ENCODE data around the gene PIEZO1.
A peak's percentile ranks its signal among the peaks of the same experiment; 100 is the strongest.

PIEZO1 gene

DNA sequence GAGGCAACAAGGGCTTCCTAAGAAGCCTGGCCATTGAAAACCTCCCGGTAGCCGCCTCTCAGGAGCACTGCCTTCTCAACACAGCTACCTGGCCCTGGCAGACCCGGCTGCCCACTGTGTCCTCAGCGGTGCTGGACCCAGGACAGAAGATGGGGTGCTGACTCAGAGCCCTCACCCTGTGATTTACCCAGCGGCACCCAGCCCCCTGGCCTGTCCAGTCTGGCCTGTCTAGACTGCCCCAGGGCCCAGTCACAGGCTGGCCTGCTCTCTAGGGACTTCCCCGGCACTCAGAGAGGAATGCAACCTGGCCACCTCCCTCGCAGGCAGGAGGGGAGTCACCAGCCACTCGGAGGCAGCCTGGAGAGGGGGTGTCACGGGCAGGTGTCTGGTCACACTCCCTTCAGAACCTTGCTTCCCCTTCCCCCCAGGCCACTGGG lies 20.1 kb downstream of the PIEZO1 start:
- DNase-seq: no peak

- no peak for DNase-seq
Measured at GRCh38 chr16:88764080-88764479, 20.9 kb downstream of the PIEZO1 start.

GRCh38 chr16:88763502-88764053 lies 21.4 kb downstream of the PIEZO1 start:
- peak; percentile 12 for DNase-seq

DNA sequence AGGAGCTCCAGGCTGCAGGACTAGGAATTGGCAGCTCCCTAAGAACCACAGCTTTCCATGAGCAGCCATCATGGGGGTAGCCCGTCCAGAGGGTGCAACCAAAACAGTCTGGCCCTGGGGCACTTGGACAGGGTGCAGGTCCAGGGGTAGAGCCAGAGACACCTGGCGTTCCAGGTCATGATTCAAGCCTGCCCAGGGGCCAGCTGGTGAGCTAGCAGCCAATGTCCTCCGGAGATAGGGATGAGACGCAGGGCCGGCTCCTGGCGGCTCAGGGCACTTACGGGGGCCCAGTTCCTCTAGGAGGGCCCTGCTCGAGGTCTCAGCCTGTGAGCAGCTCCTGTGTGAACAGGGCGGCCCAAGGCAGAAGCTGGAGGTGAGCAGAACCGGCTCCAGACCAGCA lies 22.1 kb downstream of the PIEZO1 start:
- no peak for DNase-seq

GRCh38 chr16:88762258-88762870 lies 22.7 kb downstream of the PIEZO1 start:
- DNase-seq: no peak

- DNase-seq: no peak
Measured at GRCh38 chr16:88761830-88762229, 23.2 kb downstream of the PIEZO1 start.

DNA sequence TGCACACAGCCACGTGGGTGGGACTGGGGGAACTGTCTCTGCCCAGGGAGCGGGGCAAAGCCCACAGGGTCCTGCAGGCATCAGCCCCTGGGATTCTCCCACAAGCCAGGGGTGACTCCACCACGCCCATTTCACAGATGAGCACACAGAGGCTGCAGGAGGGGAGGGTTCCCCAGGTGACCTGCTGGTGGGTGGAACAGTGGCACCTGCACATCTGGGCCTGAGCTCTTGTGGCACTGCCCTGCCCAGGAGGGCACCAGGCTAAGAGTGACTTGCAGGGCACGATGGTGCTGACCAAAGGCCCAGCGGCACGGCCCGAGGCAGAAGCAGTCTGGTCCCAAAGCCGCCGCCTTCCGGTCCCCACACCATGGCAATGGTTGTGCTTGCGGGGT lies 23.9 kb downstream of the PIEZO1 start:
- peak; percentile 45 for DNase-seq

- DNase-seq: peak; percentile 82
Measured at GRCh38 chr16:88760424-88761142, 24.4 kb downstream of the PIEZO1 start.

DNA sequence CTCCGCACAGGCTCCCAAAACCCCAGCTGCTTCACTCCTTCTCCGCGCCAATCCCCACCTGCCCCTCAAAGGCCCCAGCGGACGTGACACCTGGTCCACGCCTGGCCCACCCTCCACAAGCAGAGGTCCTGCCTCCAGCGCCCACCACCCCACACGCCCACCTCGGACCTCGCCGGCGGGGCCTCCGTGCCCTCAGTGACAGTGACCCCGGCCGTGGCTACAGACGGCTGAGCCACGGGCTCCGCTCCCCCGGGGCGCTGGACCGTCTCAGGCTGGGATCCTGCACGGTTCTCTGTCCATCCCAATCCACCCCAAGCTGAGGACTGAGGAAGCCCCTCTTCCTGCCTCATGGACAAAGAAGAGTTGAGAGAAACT lies 25.1 kb downstream of the PIEZO1 start:
- DNase-seq: no peak

DNA sequence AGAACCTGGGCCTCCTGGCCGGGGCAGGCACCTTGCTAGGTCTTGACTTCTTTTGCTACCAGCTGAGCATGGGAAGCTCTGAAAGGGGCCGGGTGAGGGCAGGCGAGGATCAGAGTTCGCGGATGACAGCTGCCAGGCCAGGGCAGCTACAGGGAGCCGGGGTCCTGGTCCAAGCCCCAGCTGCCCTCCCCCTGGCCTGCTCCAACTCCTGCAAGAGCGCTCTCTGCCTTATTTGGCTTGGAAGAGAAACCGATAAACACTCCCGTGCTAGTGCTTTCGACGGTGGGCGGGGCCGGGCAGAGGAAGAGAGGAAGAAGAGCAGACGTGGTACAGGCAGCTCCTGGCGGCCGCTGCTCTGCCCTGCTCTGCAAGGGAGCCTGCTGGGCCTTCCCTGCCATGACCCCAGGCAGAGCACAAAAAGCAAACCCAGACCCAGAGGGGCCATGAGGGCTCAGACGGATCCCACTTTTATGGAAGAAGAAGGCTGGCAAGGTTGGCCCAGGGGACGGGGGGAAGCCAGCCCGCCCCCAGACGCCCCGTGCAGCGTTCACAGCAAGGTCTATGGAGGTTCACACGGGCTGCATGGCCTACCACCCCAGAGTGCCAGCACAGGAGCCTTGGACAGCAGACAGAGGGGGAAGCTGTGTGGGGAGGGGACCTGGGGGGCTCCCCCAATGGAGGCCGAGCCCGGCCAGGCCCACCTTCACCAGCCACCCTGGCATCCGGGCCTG lies 25.6 kb downstream of the PIEZO1 start:
- DNase-seq: peak; percentile 12

DNA sequence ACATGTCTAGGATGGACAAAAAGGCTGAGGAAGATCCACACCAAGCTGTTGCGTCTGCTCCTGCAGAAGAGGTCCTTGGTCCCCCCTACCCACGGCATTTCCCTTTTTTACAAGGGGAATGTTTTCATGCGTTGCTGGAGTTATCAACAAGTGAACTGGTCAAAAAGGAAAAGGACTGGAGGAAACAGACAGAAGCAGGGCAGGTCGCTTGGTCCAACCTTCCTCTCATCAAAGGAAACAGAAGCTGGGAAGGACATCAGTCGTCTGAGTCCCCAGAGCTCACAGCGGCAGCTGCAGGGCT lies 26.1 kb downstream of the PIEZO1 start:
- DNase-seq: no peak

- peak; percentile 42 for DNase-seq
Measured at GRCh38 chr16:88758227-88758943, 26.6 kb downstream of the PIEZO1 start.

DNA sequence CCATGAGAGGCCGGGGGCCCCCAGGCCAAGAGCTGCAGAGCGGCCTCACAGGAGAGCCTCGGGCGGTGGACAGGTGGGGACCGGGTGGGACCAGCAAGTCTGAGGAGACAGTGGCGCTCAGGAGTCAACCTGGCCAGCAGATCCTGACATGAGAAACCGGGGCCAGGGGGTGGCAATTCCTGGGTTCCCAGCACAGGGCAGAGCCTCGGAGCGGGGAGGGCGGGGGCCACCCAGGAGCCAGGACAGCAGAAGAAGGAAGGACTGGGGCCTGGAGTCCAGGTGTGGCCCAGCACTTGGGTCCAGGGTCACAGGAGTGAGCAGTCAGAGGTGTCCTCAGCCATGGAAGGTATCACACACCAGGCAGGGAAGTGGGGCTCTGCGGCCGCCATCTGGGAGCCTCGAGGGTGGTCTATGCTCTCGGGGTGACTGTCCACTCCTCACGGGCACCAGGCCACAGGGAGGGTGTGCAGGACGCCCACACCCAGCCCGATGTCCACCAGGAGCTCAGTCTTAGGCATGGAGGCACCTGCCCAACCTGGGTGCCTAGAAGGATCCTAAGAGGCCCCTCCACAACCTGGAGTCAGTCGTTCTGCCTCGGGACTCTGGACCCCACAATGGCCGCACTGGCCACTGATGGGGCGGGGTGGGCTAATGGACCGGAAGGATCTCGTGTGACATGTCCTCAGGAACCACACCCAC lies 29.1 kb downstream of the PIEZO1 start:
- no peak for DNase-seq

GRCh38 chr16:88754912-88755744 lies 29.9 kb downstream of the PIEZO1 start:
- peak; percentile 3 for DNase-seq

DNA sequence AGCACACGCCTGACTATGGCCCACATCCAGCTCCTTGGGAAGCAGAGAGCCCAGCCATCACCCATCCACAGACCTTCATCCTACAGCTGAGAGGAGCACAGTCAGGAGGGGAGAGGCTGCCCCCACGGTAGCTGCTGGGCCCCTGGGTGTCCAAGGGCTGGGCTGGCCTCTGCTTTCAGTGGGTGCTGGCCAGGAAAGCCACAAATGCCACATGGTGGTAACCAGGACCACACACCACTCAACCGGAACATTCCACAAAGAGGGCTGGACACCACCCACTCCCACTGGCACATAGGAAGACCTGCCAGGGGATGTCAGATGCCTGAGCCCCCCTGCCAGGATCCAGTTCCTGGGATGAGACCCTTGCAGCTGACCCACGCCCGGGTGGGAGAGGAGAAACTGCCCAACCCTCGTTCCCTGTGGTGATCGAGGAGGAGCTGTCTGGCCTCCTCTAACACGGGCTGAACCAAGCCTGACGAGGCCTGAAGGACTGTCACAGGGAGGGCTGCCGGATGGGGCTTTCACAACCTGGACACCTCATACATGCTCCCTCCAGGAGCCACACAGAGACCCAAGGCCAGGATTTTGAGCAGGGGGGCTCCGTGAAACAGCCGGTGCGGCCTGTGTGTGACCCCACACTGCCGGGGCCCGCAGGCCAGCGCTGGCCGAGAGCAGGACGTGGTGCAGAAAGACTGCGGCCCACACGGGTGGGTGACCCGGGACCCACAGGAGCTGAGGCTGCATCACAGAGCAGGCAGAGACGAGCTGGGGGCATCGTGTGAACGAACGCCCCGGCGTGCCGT lies 30.7 kb downstream of the PIEZO1 start:
- no peak for DNase-seq

- DNase-seq: no peak
Measured at GRCh38 chr16:88753602-88754001, 31.4 kb downstream of the PIEZO1 start.

- no peak for DNase-seq
Measured at GRCh38 chr16:88753191-88753590, 31.8 kb downstream of the PIEZO1 start.

- DNase-seq: no peak
Measured at GRCh38 chr16:88752386-88753002, 32.5 kb downstream of the PIEZO1 start.

GRCh38 chr16:88750854-88751253 lies 34.2 kb downstream of the PIEZO1 start:
- DNase-seq: peak; percentile 66

- DNase-seq: no peak
Measured at GRCh38 chr16:88749358-88749757, 35.7 kb downstream of the PIEZO1 start.

All from NCI-H69 (cell line).